CD14-positive monocyte (primary cell): ENCODE measurements around the gene PHC2. TPM values are rescaled to one million over a fixed set of nuclear protein-coding genes. Genes with fewer than 3 reads are reported as not detected.
A peak's percentile ranks its signal among the peaks of the same experiment; 100 is the strongest.

Experiments
- DNase-seq, 3 donors: peaks; one replicate each; pipeline ENCODE4 v3.0.0-alpha.2; 2011 to 2022
- H2AFZ ChIP-seq: 2 replicates; pipeline ENCODE4 v1.6.0; 2012; ENCODE audit warnings: mild to moderate bottlenecking, low read depth, low read length, inconsistent platforms; ENCODE audit not compliant: insufficient read depth, poor library complexity, severe bottlenecking
- H3K27ac ChIP-seq, 2 donors: 1 replicate in 1 of 2; 2 replicates in 1 of 2; pipeline ENCODE4 v1.5.1; 2012 to 2013; ENCODE audit warnings: low read length in 2 of 2, control low read depth in 1 of 2, inconsistent platforms in 1 of 2, low read depth in 1 of 2, mild to moderate bottlenecking in 1 of 2
- H3K27me3 ChIP-seq, 2 donors: one replicate each; pipeline versions ENCODE4 v1.6.0 to v1.6.1; 2011 to 2013; ENCODE audit warnings: low read length in 2 of 2; ENCODE audit not compliant: control insufficient read depth in 2 of 2, insufficient read depth in 2 of 2
- H3K36me3 ChIP-seq, 2 donors: replicated peaks in 1 of 2; 1 replicate in 1 of 2; 2 replicates in 1 of 2; pipeline versions ENCODE4 v1.5.1 to v1.6.1; 2012 to 2013; ENCODE audit warnings: low read length in 2 of 2, control low read depth in 1 of 2, inconsistent platforms in 1 of 2, mild to moderate bottlenecking in 1 of 2; ENCODE audit not compliant: insufficient read depth in 2 of 2, control insufficient read depth in 1 of 2
- H3K4me1 ChIP-seq, 2 donors: 1 replicate in 1 of 2; 2 replicates in 1 of 2; pipeline versions ENCODE4 v1.5.1 to v1.6.1; 2012 to 2013; ENCODE audit warnings: low read length in 2 of 2, control low read depth in 1 of 2, inconsistent platforms in 1 of 2, mild to moderate bottlenecking in 1 of 2, moderate library complexity in 1 of 2; ENCODE audit not compliant: insufficient read depth in 2 of 2, control insufficient read depth in 1 of 2
- H3K4me2 ChIP-seq: replicated peaks from 2 replicates; pipeline ENCODE3; 2012; ENCODE audit warnings: low read length, moderate library complexity, mild to moderate bottlenecking; ENCODE audit not compliant: poor library complexity, severe bottlenecking; ENCODE audit errors: extremely low read depth
- H3K4me3 ChIP-seq, 3 experiments: fragments of 200-600 bp in 1 of 3; sonication (generic) in 1 of 3; replicated peaks in 1 of 3; 1 replicate in 2 of 3; 2 replicates in 1 of 3; pipeline ENCODE4 v1.5.1; 2011 to 2013; ENCODE audit warnings: low read length in 3 of 3, mild to moderate bottlenecking in 3 of 3, control low read depth in 2 of 3, low read depth in 2 of 3, inconsistent platforms in 1 of 3, moderate library complexity in 1 of 3
- H3K79me2 ChIP-seq: 2 replicates; pipeline ENCODE4 v1.6.0; 2012; ENCODE audit warnings: mild to moderate bottlenecking, control low read depth, inconsistent platforms, low read length, moderate library complexity; ENCODE audit not compliant: insufficient read depth
- H3K9ac ChIP-seq: 2 replicates; pipeline ENCODE4 v1.6.0; 2017; ENCODE audit warnings: low read length, mild to moderate bottlenecking; ENCODE audit not compliant: insufficient read depth, poor library complexity, severe bottlenecking
- H3K9me3 ChIP-seq, 2 donors: replicated peaks in 1 of 2; 1 replicate in 1 of 2; 2 replicates in 1 of 2; pipeline versions ENCODE4 v1.5.1 to v1.6.1; 2012 to 2013; ENCODE audit warnings: low read length in 2 of 2, control low read depth in 1 of 2; ENCODE audit not compliant: control insufficient read depth in 1 of 2, insufficient read depth in 1 of 2
- H4K20me1 ChIP-seq: 2 replicates; pipeline ENCODE4 v1.6.0; 2012; ENCODE audit warnings: mild to moderate bottlenecking, low read length, control low read depth, moderate library complexity; ENCODE audit not compliant: insufficient read depth
- H3K27ac Mint-ChIP-seq, 7 donors: one replicate each; pipeline ENCODE4 v1.8.0; 2020; ENCODE audit warnings: mild to moderate bottlenecking in 7 of 7, mixed read lengths in 7 of 7, moderate library complexity in 6 of 7, inconsistent platforms in 2 of 7
- H3K27me3 Mint-ChIP-seq, 3 donors: one replicate each; pipeline ENCODE4 v1.8.0; 2021 to 2022; ENCODE audit warnings: low read depth in 3 of 3, mild to moderate bottlenecking in 3 of 3, mixed read lengths in 3 of 3, moderate library complexity in 3 of 3, inconsistent platforms in 1 of 3
- H3K36me3 Mint-ChIP-seq, 2 donors: one replicate each; pipeline ENCODE4 v1.8.0; 2020; ENCODE audit warnings: mixed read lengths in 2 of 2, inconsistent platforms in 1 of 2, mild to moderate bottlenecking in 1 of 2
- H3K4me1 Mint-ChIP-seq: one replicate; pipeline ENCODE4 v1.8.0; 2020; ENCODE audit warnings: mild to moderate bottlenecking, mixed read lengths
- H3K4me3 Mint-ChIP-seq, 2 donors: one replicate each; pipeline ENCODE4 v1.8.0; 2020; ENCODE audit warnings: mild to moderate bottlenecking in 2 of 2, mixed read lengths in 2 of 2, moderate library complexity in 1 of 2
- H3K9me3 Mint-ChIP-seq, 7 donors: one replicate each; pipeline ENCODE4 v1.8.0; 2020 to 2022; ENCODE audit warnings: mixed read lengths in 7 of 7, mild to moderate bottlenecking in 6 of 7, moderate library complexity in 6 of 7, inconsistent platforms in 2 of 7
- CTCF ChIP-seq: fragments of 200-600 bp; IDR thresholded peaks from one replicate; pipeline ENCODE4 v1.8.0; 2022; ENCODE audit warnings: antibody characterized with exemption, mild to moderate bottlenecking
- WGBS: methylation state at CpG from one replicate; pipeline ENCODE4 v1.1.5; 2013; ENCODE audit warnings: missing lambda C conversion rate; ENCODE audit not compliant: insufficient coverage; 5-methylcytosine and 5-hydroxymethylcytosine counted together
- intact Hi-C, 2 donors: fragments of 100-400 bp; cut with micrococcal nuclease; formaldehyde crosslinking; loops; one replicate each; pipeline versions ENCODE4 v1.15.0 to v1.15.1; 2023
- polyA plus RNA-seq, 3 donors: library from polyadenylated mRNA; depleted of rRNA in 1 of 3; unstranded in 2 of 3; stranded (reverse) in 1 of 3; fragments of 300-500 nt in 2 of 3; fragments of >200 nt in 1 of 3; fragmentation: Illumina TruSeq in 2 of 3; gene quantifications; 1 replicate in 2 of 3; 2 replicates in 1 of 3; pipeline ENCODE4 v1.2.3, GENCODE V29; 2012 to 2021

PHC2 gene
- polyA plus RNA-seq, 3 donors, result 18.9 to 85.3 (median 53.1) TPM

- Histone ChIP-seq H3K27ac (peak overlapping the region in 1 of 2 donors; percentile 7), H3K79me2 (peaks cover 86% of the 10 kb centered on the region), H3K4me3 (no peak overlapping the region), H3K36me3 (peaks cover 19 to 24% of the 10 kb centered on the region in 2 donors), H2AFZ (no peak overlapping the region), H4K20me1 (peaks cover 91% of the 10 kb centered on the region), H3K4me1 (peaks cover 89 to 100% of the 10 kb centered on the region in 2 donors), H3K9me3 (no peaks in the 10 kb centered on the region), H3K4me2 (no peak overlapping the region), H3K9ac (no peak overlapping the region), H3K27me3 (no peaks in the 10 kb centered on the region)
- peaks cover 0 to 3% (median 0%) of the 10 kb centered on the region in 3 donors for H3K27me3 Mint-ChIP-seq
- 92% methylated on average over 5 of the region's 9 CpGs for WGBS
- peak overlapping the region in 3 of 7 donors; percentile 20 to 79 (median 27) for H3K27ac Mint-ChIP-seq
- H3K4me3 Mint-ChIP-seq, result no peak overlapping the region
- H3K36me3 Mint-ChIP-seq, result peaks cover 43 to 44% of the 10 kb centered on the region in 2 donors
- no peak for TF ChIP-seq CTCF
- intact Hi-C loops, result no loop called here
- no peak for DNase-seq
- H3K9me3 Mint-ChIP-seq, result no peaks in the 10 kb centered on the region
- peaks cover 98% of the 10 kb centered on the region for H3K4me1 Mint-ChIP-seq
Observed at GRCh38 chr1:33336580-33336979, 94.3 kb downstream of the PHC2 start.

- Histone ChIP-seq H3K79me2 (peaks cover 83% of the 10 kb centered on the region), H3K4me2 (peak overlapping the region; percentile 44), H2AFZ (no peak overlapping the region), H3K27me3 (no peaks in the 10 kb centered on the region), H3K27ac (peak overlapping the region; percentile 7 to 79), H3K4me1 (peaks cover 73 to 86% of the 10 kb centered on the region in 2 donors), H4K20me1 (peaks cover 91% of the 10 kb centered on the region), H3K4me3 (peak overlapping the region in 1 of 3 experiments; percentile 27), H3K9ac (no peak overlapping the region), H3K36me3 (peaks cover 29 to 36% of the 10 kb centered on the region in 2 donors), H3K9me3 (no peaks in the 10 kb centered on the region)
- Mint-ChIP-seq H3K36me3 (peaks cover 47 to 52% of the 10 kb centered on the region in 2 donors), H3K27ac (peak overlapping the region; percentile 61 to 91 (median 82)), H3K27me3 (no peaks in the 10 kb centered on the region), H3K4me3 (peak overlapping the region in 1 of 2 donors; percentile 70), H3K9me3 (no peaks in the 10 kb centered on the region), H3K4me1 (peaks cover 84% of the 10 kb centered on the region)
- DNase-seq, result peak; percentile 71 to 84 (median 73)
- no peak for TF ChIP-seq CTCF
- intact Hi-C loops, result loop anchor here in 1 of 2 donors (2.0 kb wide), 1 partner anchor 14 kb away; no protein-coding TSS in a partner anchor
- 0% methylated on average over 3 of the region's 4 CpGs for WGBS
Observed at GRCh38 chr1:33335020-33335419, 95.9 kb downstream of the PHC2 start.
